ENCODE data around the gene PKD1L1.
A peak's percentile ranks its signal among the peaks of the same experiment; 100 is the strongest.
"Not testable (repeated sequence)": the region's sequence is repeated elsewhere in the genome, so short reads cannot be mapped to it uniquely, and the experiment has no call there.

The PKD1L1 gene

GRCh38 chr7:47762746-47763062 lies 185.6 kb downstream of the PKD1L1 start:
- H3K4me3 ChIP-seq (ENCODE audit: low read depth, low read length): no peak overlapping the region
- no peak for DNase-seq (ENCODE audit: low read depth)

GRCh38 chr7:47762207-47762606 lies 186.1 kb downstream of the PKD1L1 start:
- DNase-seq (ENCODE audit: low read depth): no peak
- H3K4me3 ChIP-seq (ENCODE audit: low read depth, low read length): no peak overlapping the region

GRCh38 chr7:47759056-47759706 lies 189.1 kb downstream of the PKD1L1 start:
- H3K4me3 ChIP-seq (ENCODE audit: low read depth, low read length): no peak overlapping the region
- no peak for DNase-seq (ENCODE audit: low read depth)

- H3K4me3 ChIP-seq (ENCODE audit: low read depth, low read length): no peak overlapping the region
- DNase-seq (ENCODE audit: low read depth): no peak
These were observed 189.7 kb downstream of the PKD1L1 start for GRCh38 chr7:47758546-47758945.

- H3K4me3 ChIP-seq (ENCODE audit: low read depth, low read length): no peak overlapping the region
- peak; percentile 95 for DNase-seq (ENCODE audit: low read depth)
These were observed 190.3 kb downstream of the PKD1L1 start for GRCh38 chr7:47757921-47758411.

- no peak overlapping the region for H3K4me3 ChIP-seq (ENCODE audit: low read depth, low read length)
- DNase-seq (ENCODE audit: low read depth): no peak
These were observed 191.6 kb downstream of the PKD1L1 start for GRCh38 chr7:47756636-47757035.

GRCh38 chr7:47755248-47755647 lies 193.0 kb downstream of the PKD1L1 start:
- no peak overlapping the region for H3K4me3 ChIP-seq (ENCODE audit: low read depth, low read length)
- DNase-seq (ENCODE audit: low read depth): no peak

- DNase-seq (ENCODE audit: low read depth); H3K4me3 ChIP-seq (ENCODE audit: low read depth, low read length): not testable (repeated sequence)
These were observed 196.5 kb downstream of the PKD1L1 start for GRCh38 chr7:47751724-47752123.

- H3K4me3 ChIP-seq (ENCODE audit: low read depth, low read length): no peak overlapping the region
- no peak for DNase-seq (ENCODE audit: low read depth)
These were observed 197.2 kb downstream of the PKD1L1 start for GRCh38 chr7:47751043-47751442.

- DNase-seq (ENCODE audit: low read depth): no peak
- H3K4me3 ChIP-seq (ENCODE audit: low read depth, low read length): no peak overlapping the region
These were observed 200.2 kb downstream of the PKD1L1 start for GRCh38 chr7:47748041-47748440.

- no peak for DNase-seq (ENCODE audit: low read depth)
- no peak overlapping the region for H3K4me3 ChIP-seq (ENCODE audit: low read depth, low read length)
These were observed 201.1 kb downstream of the PKD1L1 start for GRCh38 chr7:47747160-47747559.

- H3K4me3 ChIP-seq (ENCODE audit: low read depth, low read length): no peak overlapping the region
- DNase-seq (ENCODE audit: low read depth): no peak
These were observed 201.8 kb downstream of the PKD1L1 start for GRCh38 chr7:47746468-47746867.

GRCh38 chr7:47744883-47745282 lies 203.4 kb downstream of the PKD1L1 start:
- DNase-seq (ENCODE audit: low read depth): no peak
- H3K4me3 ChIP-seq (ENCODE audit: low read depth, low read length): no peak overlapping the region

- no peak for DNase-seq (ENCODE audit: low read depth)
- H3K4me3 ChIP-seq (ENCODE audit: low read depth, low read length): no peak overlapping the region
These were observed 204.2 kb downstream of the PKD1L1 start for GRCh38 chr7:47743965-47744591.

- DNase-seq (ENCODE audit: low read depth): no peak
- H3K4me3 ChIP-seq (ENCODE audit: low read depth, low read length): no peak overlapping the region
These were observed 206.3 kb downstream of the PKD1L1 start for GRCh38 chr7:47741984-47742383.

- H3K4me3 ChIP-seq (ENCODE audit: low read depth, low read length): no peak overlapping the region
- no peak for DNase-seq (ENCODE audit: low read depth)
These were observed 208.4 kb downstream of the PKD1L1 start for GRCh38 chr7:47739891-47740290.

- no peak overlapping the region for H3K4me3 ChIP-seq (ENCODE audit: low read depth, low read length)
These were observed 208.9 kb downstream of the PKD1L1 start for GRCh38 chr7:47739301-47739875.

GRCh38 chr7:47738563-47739166 lies 209.6 kb downstream of the PKD1L1 start:
- no peak for DNase-seq (ENCODE audit: low read depth)
- no peak overlapping the region for H3K4me3 ChIP-seq (ENCODE audit: low read depth, low read length)

More at GRCh38 chr7:47739301-47739875, 208.9 kb downstream of the PKD1L1 start:
- no peak for DNase-seq (ENCODE audit: low read depth)

- H3K4me3 ChIP-seq (ENCODE audit: low read depth, low read length): no peak overlapping the region
- no peak for DNase-seq (ENCODE audit: low read depth)
These were observed 210.7 kb downstream of the PKD1L1 start for GRCh38 chr7:47737601-47738000.

All from skeletal muscle cell (primary cell).